GM21526 (cell line): Measurements from ENCODE around the gene BMX.

Experiments used
- ATAC-seq: cut with Tn5 transposase; IDR thresholded peaks from one replicate; pipeline ENCODE4 v1.9.1; 2021; ENCODE audit warnings: moderate library complexity; ENCODE audit not compliant: unreplicated experiment, low FRiP score

The BMX gene

GRCh38 chrX:15567267-15567666, 66.7 kb downstream of the BMX start:
- no peak for ATAC-seq

- ATAC-seq: no peak
These were observed 67.4 kb downstream of the BMX start for GRCh38 chrX:15567886-15568616.

DNA sequence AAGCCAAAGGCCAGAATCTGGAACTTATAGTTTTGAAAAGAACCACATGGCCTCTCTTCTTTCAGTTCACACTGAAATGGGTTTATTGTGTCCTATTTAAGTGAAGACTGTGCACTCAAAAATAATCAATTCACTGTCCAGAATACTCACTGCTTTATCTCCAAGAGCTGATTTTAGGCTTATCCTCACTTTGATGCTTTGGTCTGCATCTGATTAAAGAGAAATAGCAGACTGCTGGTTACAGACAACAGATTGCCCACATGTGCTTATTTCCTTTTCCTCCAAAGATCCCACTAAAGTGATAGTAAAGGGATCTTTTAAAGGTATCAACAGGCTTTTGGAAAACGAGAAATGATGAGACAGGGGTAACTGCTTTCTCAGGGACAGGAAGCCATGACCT, 69.5 kb downstream of the BMX start:
- no peak for ATAC-seq

GRCh38 chrX:15574017-15574416, 73.4 kb downstream of the BMX start:
- ATAC-seq: no peak

GRCh38 chrX:15576019-15576418, 75.4 kb downstream of the BMX start:
- no peak for ATAC-seq

- no peak for ATAC-seq
These were observed 79.5 kb downstream of the BMX start for GRCh38 chrX:15579778-15580747.

- no peak for ATAC-seq
These were observed 93.8 kb downstream of the BMX start for GRCh38 chrX:15594371-15594770.

DNA sequence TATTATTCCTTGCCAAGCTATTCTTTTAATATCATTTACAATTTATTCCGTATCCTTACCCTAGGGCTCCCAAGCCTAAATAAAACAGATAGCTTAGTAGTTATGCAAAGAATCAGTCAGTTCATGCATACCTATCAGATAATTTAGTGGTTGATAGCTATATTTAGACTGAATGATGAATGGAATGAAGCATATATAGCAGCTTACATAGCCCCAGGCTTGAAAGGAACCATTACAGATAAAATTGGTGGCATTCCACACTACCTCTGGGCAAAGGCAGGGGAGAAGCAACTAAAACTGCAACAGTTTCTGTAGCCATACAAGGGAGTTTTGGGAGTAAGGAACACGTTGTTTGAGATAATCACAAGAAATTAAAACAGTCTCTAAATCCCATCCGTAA, 97.4 kb downstream of the BMX start:
- no peak for ATAC-seq

GRCh38 chrX:15599461-15599860, 98.9 kb downstream of the BMX start:
- ATAC-seq: no peak

- no peak for ATAC-seq
These were observed 99.4 kb downstream of the BMX start for GRCh38 chrX:15600049-15600448.

DNA sequence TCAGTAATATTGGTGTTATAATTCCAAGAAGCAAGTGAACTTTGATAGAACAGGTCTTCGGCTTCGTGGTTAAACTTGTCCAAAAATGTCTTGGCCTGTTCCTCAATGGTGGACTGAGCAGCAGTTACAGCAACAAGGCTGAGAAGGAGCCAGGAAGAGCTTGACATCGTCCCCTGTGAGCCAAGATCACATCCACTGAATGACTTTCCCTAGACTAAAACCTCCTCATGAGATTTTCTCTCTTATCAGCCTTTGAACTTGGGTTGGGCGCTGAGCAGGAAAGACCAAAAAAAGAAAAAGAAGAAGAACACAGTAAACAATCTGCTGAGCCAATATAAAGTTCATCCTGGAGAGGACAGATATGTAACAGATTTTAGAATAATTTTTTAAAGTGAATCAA, 100.1 kb downstream of the BMX start, which contains the start of gene ACE2:
TSS of gene ACE2 (minus strand) at position 216 of the 400 bp plus-strand sequence. CDS start at position 167, 49 bp downstream.
- ATAC-seq: no peak

DNA sequence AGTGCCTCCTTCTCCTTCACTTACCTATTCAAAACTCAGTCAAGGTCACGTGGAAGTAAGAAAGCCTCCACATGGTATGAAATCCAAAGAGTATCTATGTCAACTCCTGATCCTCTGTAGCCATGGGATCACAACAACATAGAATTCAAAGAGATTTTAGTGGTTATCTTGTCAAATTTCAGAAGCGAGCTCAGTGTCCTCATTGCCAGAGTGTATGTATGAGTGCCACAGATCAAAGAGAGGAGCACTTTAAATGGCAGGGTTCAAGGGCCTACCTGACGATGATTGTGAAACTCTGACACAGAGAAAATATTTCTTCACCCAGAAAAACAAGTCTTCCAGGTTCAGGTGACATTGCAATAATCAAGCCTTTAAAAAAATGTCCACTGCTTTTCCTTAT, 101.3 kb downstream of the BMX start:
- no peak for ATAC-seq

DNA sequence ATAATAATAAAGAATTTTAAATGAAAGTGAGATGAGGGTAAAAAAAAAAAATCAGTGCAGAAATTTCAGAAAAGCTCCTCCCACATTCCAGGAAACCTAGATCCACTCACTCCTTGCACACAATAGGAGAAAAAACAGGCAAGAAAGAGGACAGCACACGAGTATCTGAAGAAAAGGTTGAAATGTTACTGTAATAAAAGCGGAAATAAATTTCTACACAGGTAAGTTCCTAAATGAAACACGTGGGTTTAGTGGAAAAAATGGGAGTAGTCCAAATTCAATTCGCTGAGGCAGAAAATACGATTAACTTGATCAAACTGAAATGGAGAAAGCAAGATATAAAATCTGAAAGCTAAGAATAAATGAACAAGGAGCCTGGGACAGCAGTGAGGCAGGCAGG, 102.2 kb downstream of the BMX start:
- ATAC-seq: no peak

DNA sequence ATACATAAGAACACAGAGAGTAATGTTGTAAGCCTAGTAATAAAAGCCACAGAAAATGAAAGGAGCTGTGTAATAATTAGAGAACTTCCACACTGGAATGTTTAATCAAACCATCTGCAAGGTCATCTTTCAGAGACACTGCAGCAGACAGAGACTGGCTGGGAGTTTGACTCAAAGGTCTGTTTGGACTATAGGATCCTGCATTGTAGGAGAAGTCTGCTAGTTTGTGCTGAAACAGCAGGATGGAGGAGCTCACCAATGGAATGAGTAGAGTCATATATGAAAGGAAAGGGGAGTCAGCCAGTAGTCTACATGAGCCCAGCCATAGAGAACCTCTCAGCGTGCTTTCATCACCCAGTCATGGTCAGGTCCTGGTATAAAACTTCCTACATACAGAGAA, 104.6 kb downstream of the BMX start:
- ATAC-seq: no peak
